Measurements from ENCODE around the gene ZYG11B.
"Not testable (repeated sequence)": the region's sequence is repeated elsewhere in the genome, so short reads cannot be mapped to it uniquely, and the experiment has no call there.

Gene ZYG11B

GRCh38 chr1:52856026-52856425 is 129.8 kb downstream of the ZYG11B start:
- no peak for DNase-seq

GRCh38 chr1:52857443-52857842 is 131.2 kb downstream of the ZYG11B start:
- no peak for DNase-seq

GRCh38 chr1:52862666-52863458 is 136.6 kb downstream of the ZYG11B start:
- DNase-seq, result no peak

GRCh38 chr1:52867087-52867863 is 141.0 kb downstream of the ZYG11B start:
- DNase-seq, result no peak

GRCh38 chr1:52869727-52870126 is 143.5 kb downstream of the ZYG11B start:
- DNase-seq, result not testable (repeated sequence)

GRCh38 chr1:52876843-52877242 is 150.6 kb downstream of the ZYG11B start:
- no peak for DNase-seq

Data from hematopoietic multipotent progenitor cell treated with erythropoietin and hydrocortisone succinate and interleukin-3 and kit ligand, for 4 days (in vitro differentiated cells).